Measurements from ENCODE around the gene GRM3. TPM values are rescaled to one million over a fixed set of nuclear protein-coding genes. Genes with fewer than 3 reads are reported as not detected.

GRM3 gene
- total and polyA plus RNA-seq, 4 donors, result 0.17 TPM; not detected in 3

DNA sequence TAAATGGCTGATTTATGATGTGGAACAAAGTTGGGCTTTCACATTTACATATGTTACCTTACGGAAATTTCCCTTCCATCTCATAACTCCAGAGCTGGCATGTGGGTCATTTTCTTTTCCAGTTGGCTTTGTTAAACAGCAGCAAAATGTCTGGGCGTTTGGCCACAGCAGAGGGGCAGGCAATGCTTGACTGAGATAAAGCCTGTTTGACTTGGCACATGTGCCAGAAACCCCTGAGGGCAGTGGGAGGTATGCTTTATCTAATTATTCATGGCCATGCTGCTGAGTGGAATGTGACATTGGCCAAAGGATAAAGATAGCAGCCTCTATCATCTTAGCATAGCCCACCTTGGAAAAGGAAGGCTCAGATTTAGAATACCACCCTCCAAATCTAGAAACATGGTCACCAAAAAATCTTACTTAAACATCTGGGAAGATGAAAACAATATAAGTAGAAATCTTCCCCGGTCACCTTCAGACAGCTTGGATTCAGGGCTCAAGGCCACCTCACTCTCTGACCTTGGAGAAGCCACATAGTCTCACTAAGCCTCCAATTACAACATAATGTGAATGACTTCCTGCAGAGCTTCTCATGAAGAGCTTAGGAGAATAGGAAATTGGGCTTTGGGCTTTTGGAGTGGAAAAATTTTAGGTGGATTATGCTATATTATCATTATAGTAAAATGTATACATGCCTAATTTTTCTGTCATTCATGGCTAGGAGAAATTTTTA, 101.5 kb downstream of the GRM3 start:
- Histone ChIP-seq H3K4me1 (ENCODE audit: control insufficient read depth in 5 of 5, insufficient read depth in 5 of 5, low read length in 5 of 5) (peaks cover 0 to 17% (median 0%) of the 10 kb centered on the region in 5 donors), H3K36me3 (ENCODE audit: control insufficient read depth in 4 of 4, insufficient read depth in 4 of 4, low read length in 4 of 4) (no peaks in the 10 kb centered on the region), H3K27ac (ENCODE audit: low read depth in 1 of 2, low read length in 1 of 2) (no peak overlapping the region), H3K9me3 (ENCODE audit: control insufficient read depth in 4 of 4, insufficient read depth in 3 of 4, low read length in 3 of 4) (no peaks in the 10 kb centered on the region), H3K9ac (ENCODE audit: insufficient read depth in 1 of 2, low read length in 2 of 2) (no peak overlapping the region), H3K27me3 (ENCODE audit: control insufficient read depth in 3 of 3, insufficient read depth in 3 of 3, low read length in 2 of 3) (no peaks in the 10 kb centered on the region), H3K4me3 (no peak overlapping the region)
- no peak for DNase-seq
- TF ChIP-seq, protein P1, sequence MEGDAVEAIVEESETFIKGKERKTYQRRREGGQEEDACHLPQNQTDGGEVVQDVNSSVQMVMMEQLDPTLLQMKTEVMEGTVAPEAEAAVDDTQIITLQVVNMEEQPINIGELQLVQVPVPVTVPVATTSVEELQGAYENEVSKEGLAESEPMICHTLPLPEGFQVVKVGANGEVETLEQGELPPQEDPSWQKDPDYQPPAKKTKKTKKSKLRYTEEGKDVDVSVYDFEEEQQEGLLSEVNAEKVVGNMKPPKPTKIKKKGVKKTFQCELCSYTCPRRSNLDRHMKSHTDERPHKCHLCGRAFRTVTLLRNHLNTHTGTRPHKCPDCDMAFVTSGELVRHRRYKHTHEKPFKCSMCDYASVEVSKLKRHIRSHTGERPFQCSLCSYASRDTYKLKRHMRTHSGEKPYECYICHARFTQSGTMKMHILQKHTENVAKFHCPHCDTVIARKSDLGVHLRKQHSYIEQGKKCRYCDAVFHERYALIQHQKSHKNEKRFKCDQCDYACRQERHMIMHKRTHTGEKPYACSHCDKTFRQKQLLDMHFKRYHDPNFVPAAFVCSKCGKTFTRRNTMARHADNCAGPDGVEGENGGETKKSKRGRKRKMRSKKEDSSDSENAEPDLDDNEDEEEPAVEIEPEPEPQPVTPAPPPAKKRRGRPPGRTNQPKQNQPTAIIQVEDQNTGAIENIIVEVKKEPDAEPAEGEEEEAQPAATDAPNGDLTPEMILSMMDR (IDR thresholded peaks at IDR 0.05; ENCODE audit: control extremely low read depth, extremely low read depth), result no peak
- no peak for ATAC-seq (ENCODE audit: insufficient read depth, low FRiP score)
- 71 to 83% methylated on average over 3 of the region's 3 CpGs for WGBS, 2 donors

DNA sequence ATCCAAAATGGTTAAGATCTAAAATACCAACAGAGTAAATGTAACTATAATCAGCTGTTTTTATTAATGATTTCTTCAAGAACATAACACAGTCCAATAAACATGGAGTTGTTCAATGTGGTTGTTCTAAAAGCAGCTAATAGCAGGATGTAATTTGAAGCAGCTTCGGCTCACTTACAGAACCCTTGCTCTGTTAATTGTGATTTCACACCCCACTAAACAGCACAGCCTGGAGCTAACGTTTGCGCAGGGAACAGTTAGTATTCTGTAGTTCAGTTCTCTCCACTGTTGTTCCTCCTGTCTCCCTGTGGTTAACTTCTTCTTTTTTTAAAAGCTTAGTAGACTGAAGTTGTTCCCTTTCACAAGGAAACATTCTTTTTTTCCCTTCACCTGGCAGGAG, 104.0 kb downstream of the GRM3 start:
- H3K27me3 ChIP-seq (ENCODE audit: control insufficient read depth in 3 of 3, insufficient read depth in 3 of 3, low read length in 2 of 3), result no peaks in the 10 kb centered on the region
- H3K4me1 ChIP-seq (ENCODE audit: control insufficient read depth in 5 of 5, insufficient read depth in 5 of 5, low read length in 5 of 5), result peaks cover 0 to 17% (median 0%) of the 10 kb centered on the region in 5 donors
- TF ChIP-seq, protein P1 (IDR thresholded peaks at IDR 0.05; ENCODE audit: control extremely low read depth, extremely low read depth), result no peak
- H3K36me3 ChIP-seq (ENCODE audit: control insufficient read depth in 4 of 4, insufficient read depth in 4 of 4, low read length in 4 of 4), result no peaks in the 10 kb centered on the region
- H3K9me3 ChIP-seq (ENCODE audit: control insufficient read depth in 4 of 4, insufficient read depth in 3 of 4, low read length in 3 of 4), result no peaks in the 10 kb centered on the region
- WGBS, 2 donors, result 18 to 33% methylated on average over 3 of the region's 3 CpGs
- H3K9ac ChIP-seq (ENCODE audit: insufficient read depth in 1 of 2, low read length in 2 of 2), result no peak overlapping the region
- no peak for ATAC-seq (ENCODE audit: insufficient read depth, low FRiP score)
- no peak overlapping the region for H3K27ac ChIP-seq (ENCODE audit: low read depth in 1 of 2, low read length in 1 of 2)
- H3K4me3 ChIP-seq, result no peak overlapping the region
- DNase-seq, result no peak

DNA sequence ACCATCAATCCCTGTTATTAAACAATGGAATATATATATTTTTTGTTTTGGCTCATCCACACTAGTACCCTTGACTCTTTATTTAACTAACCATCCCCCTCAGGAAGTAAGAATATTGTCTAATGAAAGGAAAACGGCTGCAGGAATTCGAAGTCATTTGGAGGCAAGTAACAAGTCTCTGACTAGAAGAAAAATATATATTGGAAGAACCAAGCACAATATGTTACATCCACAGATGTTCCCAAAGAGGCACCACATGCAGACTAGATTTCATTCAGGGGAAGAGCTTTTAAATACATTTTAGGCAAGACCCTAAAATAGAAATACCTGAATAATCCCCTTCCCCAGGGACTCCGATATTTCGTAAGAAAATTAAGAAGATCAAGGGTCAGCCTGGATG, 104.5 kb downstream of the GRM3 start:
- no peaks in the 10 kb centered on the region for H3K27me3 ChIP-seq (ENCODE audit: control insufficient read depth in 3 of 3, insufficient read depth in 3 of 3, low read length in 2 of 3)
- WGBS, 2 donors, result 52 to 59% methylated on average over 4 of the region's 4 CpGs
- H3K27ac ChIP-seq (ENCODE audit: low read depth in 1 of 2, low read length in 1 of 2), result no peak overlapping the region
- H3K4me3 ChIP-seq, result no peak overlapping the region
- no peaks in the 10 kb centered on the region for H3K9me3 ChIP-seq (ENCODE audit: control insufficient read depth in 4 of 4, insufficient read depth in 3 of 4, low read length in 3 of 4)
- peaks cover 0 to 17% (median 0%) of the 10 kb centered on the region in 5 donors for H3K4me1 ChIP-seq (ENCODE audit: control insufficient read depth in 5 of 5, insufficient read depth in 5 of 5, low read length in 5 of 5)
- ATAC-seq (ENCODE audit: insufficient read depth, low FRiP score) (no peak), DNase-seq (no peak)
- H3K36me3 ChIP-seq (ENCODE audit: control insufficient read depth in 4 of 4, insufficient read depth in 4 of 4, low read length in 4 of 4), result no peaks in the 10 kb centered on the region
- TF ChIP-seq, protein P1 (IDR thresholded peaks at IDR 0.05; ENCODE audit: control extremely low read depth, extremely low read depth), result no peak
- H3K9ac ChIP-seq (ENCODE audit: insufficient read depth in 1 of 2, low read length in 2 of 2), result no peak overlapping the region
